ENCODE data around the gene PIGT.

DNA sequence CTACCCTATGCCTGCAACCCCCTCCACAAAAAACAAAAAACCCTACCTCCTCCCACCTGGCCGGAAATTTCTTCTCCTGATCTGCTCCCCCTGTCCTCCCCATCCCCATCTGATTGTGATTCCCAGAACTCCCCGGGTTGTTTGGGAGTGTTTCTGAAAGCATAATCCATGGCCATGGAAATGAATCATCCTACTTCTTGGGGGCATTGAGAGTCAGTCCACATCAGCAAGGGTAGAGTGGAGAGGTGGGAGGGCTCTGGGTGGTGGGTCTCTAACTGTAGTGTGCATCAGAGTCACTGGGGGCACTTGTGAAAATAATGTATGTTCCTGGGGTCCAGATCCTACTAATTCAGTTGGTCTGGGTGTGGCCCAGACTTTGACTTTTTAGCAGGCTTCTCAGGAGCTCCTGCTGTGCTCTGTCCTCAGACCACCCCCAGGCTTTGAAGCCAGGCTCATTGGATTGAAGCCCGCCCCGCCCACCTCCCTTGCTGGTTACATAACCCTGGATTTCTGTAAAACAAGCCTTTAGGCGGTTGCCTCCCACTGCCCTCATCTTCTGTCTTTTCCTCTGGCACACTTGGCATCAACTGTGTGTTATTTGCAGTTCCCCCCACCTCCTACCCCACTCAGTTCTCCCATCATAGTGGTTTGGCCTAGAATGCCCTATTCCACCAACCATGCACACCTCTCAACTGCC lies 10.5 kb downstream of the PIGT start:
- TF ChIP-seq, protein P1, sequence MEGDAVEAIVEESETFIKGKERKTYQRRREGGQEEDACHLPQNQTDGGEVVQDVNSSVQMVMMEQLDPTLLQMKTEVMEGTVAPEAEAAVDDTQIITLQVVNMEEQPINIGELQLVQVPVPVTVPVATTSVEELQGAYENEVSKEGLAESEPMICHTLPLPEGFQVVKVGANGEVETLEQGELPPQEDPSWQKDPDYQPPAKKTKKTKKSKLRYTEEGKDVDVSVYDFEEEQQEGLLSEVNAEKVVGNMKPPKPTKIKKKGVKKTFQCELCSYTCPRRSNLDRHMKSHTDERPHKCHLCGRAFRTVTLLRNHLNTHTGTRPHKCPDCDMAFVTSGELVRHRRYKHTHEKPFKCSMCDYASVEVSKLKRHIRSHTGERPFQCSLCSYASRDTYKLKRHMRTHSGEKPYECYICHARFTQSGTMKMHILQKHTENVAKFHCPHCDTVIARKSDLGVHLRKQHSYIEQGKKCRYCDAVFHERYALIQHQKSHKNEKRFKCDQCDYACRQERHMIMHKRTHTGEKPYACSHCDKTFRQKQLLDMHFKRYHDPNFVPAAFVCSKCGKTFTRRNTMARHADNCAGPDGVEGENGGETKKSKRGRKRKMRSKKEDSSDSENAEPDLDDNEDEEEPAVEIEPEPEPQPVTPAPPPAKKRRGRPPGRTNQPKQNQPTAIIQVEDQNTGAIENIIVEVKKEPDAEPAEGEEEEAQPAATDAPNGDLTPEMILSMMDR (IDR thresholded peaks at IDR 0.05): no peak
- TF ChIP-seq HDAC2 (IDR thresholded peaks at IDR 0.05) (no peak), NPAS2 (CRISPR knock-in tag; IDR thresholded peaks at IDR 0.05; ENCODE audit: borderline replicate concordance) (no peak), TP53 (CRISPR knock-in tag; IDR thresholded peaks at IDR 0.05) (no peak)

All from A549 (cell line).